SK-N-SH (cell line): ENCODE data around the gene ARHGEF12.

ENCODE experiments used
- CTCF ChIP-seq: fragments of 200-600 bp; sonication (generic); IDR thresholded peaks from 2 replicates; pipeline ENCODE4 v1.6.1; 2017; ENCODE audit warnings: antibody characterized with exemption, mild to moderate bottlenecking, moderate library complexity
- POLR2AphosphoS5 ChIP-seq: IDR thresholded peaks from 2 replicates; pipeline ENCODE4 v1.6.1; 2012; ENCODE audit warnings: low read depth, low read length
- REST ChIP-seq: IDR thresholded peaks from 2 replicates; pipeline ENCODE4 v1.6.1; 2012; ENCODE audit warnings: mild to moderate bottlenecking, low read depth, low read length, moderate library complexity

- TF ChIP-seq CTCF (no peak), REST (no peak), POLR2AphosphoS5 (no peak)
Measured at GRCh38 chr11:120376547-120377182, 40.5 kb downstream of the ARHGEF12 start.
